Hepatocyte (in vitro differentiated cells): Measurements from ENCODE around the gene SBK2.

ENCODE experiments used
- EZH2 ChIP-seq: fragments of 200-600 bp; sonication (generic); IDR thresholded peaks from 2 replicates; pipeline ENCODE4 v1.6.1; 2016; ENCODE audit warnings: antibody characterized with exemption, mild to moderate bottlenecking, borderline replicate concordance
- EZH2phosphoT487 ChIP-seq: fragments of 200-600 bp; sonication (generic); IDR thresholded peaks from one replicate; pipeline ENCODE4 v1.6.1; 2018; ENCODE audit warnings: antibody characterized with exemption, mild to moderate bottlenecking, low read depth, moderate library complexity; ENCODE audit not compliant: unreplicated experiment, severe bottlenecking
- TF ChIP-seq, protein P1 (sequence below): fragments of 200-600 bp; sonication (generic); IDR thresholded peaks from 2 replicates; pipeline ENCODE4 v1.5.1; 2016; ENCODE audit warnings: antibody characterized with exemption, mild to moderate bottlenecking; ENCODE audit not compliant: poor library complexity

- TF ChIP-seq, protein P1, sequence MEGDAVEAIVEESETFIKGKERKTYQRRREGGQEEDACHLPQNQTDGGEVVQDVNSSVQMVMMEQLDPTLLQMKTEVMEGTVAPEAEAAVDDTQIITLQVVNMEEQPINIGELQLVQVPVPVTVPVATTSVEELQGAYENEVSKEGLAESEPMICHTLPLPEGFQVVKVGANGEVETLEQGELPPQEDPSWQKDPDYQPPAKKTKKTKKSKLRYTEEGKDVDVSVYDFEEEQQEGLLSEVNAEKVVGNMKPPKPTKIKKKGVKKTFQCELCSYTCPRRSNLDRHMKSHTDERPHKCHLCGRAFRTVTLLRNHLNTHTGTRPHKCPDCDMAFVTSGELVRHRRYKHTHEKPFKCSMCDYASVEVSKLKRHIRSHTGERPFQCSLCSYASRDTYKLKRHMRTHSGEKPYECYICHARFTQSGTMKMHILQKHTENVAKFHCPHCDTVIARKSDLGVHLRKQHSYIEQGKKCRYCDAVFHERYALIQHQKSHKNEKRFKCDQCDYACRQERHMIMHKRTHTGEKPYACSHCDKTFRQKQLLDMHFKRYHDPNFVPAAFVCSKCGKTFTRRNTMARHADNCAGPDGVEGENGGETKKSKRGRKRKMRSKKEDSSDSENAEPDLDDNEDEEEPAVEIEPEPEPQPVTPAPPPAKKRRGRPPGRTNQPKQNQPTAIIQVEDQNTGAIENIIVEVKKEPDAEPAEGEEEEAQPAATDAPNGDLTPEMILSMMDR: no peak
- no peak for TF ChIP-seq EZH2
- TF ChIP-seq EZH2phosphoT487: no peak
These were observed 10.4 kb downstream of the SBK2 start for GRCh38 chr19:55526216-55527196.
